Measurements from ENCODE around the gene POLR1H.

GRCh38 chr6:30100154-30100553, 39.1 kb downstream of the POLR1H start:
- TF ChIP-seq CTCF (IDR thresholded peaks at IDR 0.05; ENCODE audit: insufficient read depth, low read depth, low read length) = no peak
- no peak for TF ChIP-seq EZH2 (IDR thresholded peaks at IDR 0.05; ENCODE audit: insufficient read depth, low read length)

All from astrocyte (in vitro differentiated cells and primary cell).